Measurements from ENCODE around the gene AGMAT.

Gene AGMAT

GRCh38 chr1:15558516-15558915, 26.3 kb downstream of the AGMAT start:
- DNase-seq: no peak

DNA sequence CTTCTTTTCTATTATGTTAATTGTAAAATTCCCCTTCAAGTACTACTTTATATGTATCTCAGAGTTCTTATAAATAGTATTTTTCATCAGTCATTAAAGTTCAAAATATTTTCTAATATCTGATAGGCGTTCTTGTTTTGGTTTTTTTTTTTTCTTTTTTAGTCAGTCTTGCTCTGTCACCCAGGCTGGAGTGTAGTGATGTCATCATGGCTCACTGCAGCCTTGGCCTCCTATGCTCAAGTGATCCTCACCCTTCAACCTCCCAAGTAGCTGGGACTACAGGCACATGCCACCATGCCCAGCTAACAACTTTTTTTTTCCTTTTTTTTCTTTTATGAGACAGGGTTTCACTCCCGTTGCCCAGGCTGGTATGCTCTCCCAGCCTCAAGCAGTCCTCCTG, 27.3 kb downstream of the AGMAT start:
- DNase-seq: no peak

- DNase-seq: no peak
Measured at GRCh38 chr1:15557008-15557407, 27.8 kb downstream of the AGMAT start.

DNA sequence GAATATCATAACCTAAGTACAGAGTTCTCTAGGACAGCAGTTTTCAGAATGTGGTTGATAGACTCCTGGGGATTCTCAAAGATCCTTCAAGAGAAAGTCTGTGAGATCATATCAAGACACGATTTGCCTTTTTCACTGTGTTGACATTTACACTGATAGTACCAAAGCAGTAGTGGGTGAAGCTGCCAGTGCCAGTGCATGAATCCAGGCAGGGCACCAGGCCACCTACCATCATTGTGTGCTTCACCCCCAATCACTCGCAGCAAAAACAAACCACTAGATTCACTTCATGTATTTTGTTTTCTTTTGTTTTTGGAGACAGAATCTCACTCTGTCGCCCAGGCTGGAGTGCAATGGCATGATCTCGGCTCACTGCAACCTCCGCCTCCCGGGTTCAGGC, 34.3 kb downstream of the AGMAT start:
- DNase-seq: no peak

- no peak for DNase-seq
Measured at GRCh38 chr1:15546641-15547040, 38.2 kb downstream of the AGMAT start.

DNA sequence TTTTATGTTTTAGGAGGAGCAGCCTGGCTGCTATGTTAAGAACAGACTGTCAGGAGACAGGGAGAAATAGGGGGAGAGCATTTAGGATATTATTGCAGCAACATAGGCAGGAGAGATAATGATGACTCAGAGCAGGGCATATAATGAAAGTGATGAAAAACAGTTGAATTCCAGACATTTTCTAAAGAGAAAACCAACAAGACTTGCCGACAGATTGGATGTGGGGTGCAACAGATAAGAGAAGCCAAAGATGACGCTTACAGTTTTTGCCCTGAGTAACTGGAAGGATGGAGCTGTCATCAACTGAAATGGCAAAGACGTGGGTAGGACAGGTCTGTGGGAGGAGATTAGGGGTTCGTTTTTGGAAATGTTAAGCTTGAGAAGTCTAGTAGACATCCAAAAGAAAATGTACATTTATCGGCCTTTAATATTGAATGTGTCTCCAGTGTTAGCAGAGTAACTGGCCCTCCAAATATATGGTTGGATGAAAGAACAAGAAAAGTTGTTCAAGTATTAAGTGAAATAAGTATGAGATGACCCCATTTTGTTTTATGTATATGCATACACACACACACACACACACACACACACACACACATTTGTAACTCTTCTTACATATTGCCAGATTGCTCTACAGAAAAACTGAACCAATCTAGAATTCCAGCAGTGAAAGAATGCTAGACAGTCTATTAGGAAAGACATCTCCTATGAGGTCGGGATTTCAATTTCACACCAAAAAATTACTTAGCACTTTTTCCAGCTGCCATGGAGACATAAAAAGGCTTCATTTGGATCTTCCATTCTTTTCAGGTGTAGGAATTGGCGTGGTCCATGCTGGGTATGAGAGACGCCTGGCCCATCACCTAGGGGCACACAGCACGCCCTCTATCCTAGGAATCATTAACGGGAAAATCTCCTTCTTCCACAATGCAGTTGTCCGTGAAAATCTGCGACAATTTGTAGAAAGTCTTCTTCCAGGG, 41.0 kb downstream of the AGMAT start:
- DNase-seq: no peak

- DNase-seq: no peak
Measured at GRCh38 chr1:15543251-15543588, 41.6 kb downstream of the AGMAT start.

DNA sequence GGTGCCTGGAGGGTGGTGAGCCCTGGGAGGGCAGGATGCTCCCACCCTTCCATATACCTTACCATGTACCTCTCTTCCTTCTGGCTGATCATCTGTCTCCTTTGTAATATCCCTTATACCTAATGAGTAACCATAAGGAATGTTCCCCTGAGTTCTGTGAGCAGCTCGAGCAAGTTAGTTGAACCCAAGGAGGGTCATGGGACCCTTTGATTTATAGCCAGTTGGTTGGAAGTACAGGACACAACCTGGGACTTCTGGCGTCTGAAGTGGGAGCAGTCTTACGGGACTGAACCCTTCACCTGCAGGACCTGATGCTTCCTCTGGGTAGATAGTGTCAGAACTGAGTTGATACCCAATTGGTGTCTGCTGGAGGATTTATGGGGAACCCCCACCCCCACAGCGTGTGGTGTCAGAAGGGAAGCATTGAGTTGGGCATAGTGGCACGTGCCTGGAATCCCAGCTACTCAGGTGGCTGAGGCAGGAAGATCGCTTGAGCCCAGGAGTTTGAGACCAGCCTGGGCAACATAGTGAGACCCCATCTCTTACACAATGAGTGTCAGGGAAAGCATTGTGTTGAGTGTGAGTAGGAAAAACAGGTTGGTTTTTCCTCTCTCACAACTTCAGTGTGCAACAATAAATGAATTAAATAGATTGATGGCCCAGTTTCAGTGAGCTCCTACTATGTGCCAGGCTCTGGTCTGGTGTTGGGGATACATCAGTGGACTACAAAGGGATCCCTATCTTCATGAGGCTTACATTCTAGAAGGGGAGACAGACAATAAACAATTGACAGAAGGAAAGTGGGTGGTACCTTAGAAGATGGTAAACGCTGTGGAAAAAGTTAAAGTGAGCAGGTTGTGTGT, 42.2 kb downstream of the AGMAT start:
- DNase-seq: no peak

DNA sequence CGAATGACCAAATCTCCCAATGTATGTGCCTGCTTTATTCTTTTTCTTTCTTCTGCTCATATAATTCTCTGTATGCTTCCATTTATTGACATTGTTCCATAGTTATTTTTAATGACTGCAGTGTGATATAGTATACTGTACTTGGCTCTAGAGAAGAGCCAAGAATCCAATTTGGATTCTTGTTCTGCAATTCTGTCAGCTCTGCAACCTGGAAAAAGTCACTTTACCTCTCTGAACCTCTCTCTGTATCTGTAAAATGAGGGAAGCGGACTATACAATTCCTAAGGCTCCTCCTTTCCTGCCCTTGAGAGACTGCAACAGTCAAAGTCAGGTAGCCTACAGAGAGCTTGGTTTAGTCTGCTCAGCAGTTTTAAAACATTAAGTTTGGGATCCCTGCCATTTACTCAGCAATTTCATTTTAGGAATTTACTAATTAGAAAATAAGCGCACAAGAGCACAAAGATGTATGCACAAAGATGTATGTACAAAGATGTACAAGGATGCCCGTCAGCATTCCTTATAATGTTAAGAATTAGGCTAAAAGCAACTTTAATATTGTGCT, 43.5 kb downstream of the AGMAT start:
- no peak for DNase-seq

- no peak for DNase-seq
Measured at GRCh38 chr1:15540186-15540585, 44.7 kb downstream of the AGMAT start.

- DNase-seq: no peak
Measured at GRCh38 chr1:15538771-15539170, 46.1 kb downstream of the AGMAT start.

DNA sequence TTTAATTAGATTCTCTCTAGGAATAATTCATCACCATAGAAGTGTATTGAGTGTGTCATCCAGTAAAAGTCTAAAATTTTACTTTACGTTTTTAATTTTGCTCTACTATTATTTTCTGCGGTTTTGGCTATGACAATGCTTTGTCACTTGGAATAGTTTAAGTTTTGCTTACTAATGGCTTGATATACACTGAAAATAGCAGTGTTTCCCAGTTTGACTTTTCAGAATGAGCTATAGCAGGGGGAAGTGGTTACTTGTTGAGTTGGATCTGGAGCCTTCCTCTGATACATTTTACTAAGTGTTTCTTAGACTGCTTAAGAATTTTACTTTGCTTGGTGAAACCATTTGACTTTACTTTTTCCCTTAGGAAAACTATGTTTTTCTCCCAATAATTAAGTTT, 53.2 kb downstream of the AGMAT start:
- no peak for DNase-seq

DNA sequence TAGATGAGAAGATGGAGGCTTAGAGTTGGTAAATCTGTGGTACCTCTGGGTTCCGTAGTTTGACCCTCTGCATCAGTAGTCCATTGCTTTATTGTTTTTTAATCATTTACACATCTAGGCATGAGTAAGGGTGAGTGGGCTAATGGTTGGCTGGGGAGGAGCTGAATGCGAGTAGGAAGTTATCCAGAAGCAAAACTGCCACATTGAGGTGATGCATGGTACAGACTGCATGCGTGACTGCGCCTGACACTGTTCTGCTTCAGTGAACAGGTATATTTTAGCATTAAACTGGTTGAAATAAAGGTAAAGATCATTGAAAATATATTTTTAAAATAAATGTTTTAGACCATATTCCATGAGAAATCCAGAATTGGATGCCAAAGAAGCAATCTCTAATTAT, 53.8 kb downstream of the AGMAT start:
- DNase-seq: no peak

GRCh38 chr1:15526490-15527339, 58.1 kb downstream of the AGMAT start, which contains the start of gene DNAJC16:
DNAJC16 (plus strand) TSS chr1:15526848; CDS start chr1:15529106, 2,258 bp downstream.
- peak; percentile 92 for DNase-seq

DNA sequence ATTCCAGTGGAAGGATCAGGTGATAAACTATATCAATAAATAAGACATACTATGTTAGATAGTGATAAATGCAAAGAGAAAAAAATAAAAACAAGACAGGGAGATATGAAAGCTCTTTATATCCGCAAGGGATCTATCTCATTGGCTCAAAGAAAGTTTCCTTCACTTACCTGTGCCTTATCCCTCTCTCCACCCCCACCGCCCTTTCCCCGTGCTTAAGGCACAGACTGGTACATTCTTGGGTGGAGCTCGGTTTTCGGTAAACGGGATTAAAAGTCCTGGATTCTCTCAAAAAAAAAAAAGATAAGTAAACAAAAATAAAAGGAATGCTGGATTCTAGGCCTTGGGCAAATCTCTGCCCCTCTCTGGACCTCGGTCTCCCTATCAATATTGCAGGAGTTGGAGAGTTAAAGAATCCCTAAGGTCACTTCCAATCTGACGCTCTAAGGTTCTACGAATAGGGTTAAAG, 58.8 kb downstream of the AGMAT start:
- no peak for DNase-seq

- DNase-seq: no peak
Measured at GRCh38 chr1:15525050-15526020, 59.5 kb downstream of the AGMAT start.

DNA sequence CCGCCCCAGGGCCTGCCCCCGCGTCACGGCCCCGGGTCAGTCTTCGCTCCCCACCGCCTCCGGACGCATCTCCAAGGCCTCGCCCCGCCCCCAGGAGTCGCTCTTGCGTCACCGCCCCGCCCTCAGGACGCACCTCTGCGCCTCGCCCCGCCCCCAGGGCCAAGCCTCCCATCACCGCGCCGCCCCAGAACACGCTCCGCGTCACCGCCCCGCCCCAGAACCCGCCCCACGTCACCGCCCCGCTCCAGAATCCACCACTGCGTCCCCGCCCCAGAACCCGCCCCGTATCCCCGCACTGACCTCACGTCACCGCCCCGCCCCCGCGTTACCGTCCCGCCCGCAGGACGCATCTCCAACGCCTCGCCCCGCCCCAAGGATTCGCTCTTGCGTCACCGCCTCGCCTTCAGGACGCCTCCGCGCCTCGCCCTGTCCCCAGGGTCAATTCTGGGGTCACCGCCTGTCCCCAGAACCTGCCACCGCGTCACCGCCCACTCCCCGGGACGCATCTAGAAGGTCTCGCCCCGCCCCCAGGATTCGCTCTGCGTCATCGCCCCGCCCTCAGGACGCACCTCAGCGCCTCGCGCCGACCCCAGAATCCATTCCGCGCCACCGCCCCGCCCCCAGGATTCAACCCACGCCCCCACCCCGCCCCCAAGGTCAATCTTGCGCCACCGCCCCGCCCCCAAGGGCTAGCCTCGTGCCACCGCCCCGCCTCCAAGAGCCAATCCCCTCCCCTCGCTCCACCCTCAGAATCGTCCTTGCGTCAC, 60.4 kb downstream of the AGMAT start:
- peak; percentile 99 for DNase-seq

GRCh38 chr1:15524021-15524282, 60.9 kb downstream of the AGMAT start, which contains the start of gene CASP9:
CASP9 (minus strand) TSS chr1:15524215; CDS start chr1:15524200, 15 bp downstream.
- DNase-seq: no peak

DNA sequence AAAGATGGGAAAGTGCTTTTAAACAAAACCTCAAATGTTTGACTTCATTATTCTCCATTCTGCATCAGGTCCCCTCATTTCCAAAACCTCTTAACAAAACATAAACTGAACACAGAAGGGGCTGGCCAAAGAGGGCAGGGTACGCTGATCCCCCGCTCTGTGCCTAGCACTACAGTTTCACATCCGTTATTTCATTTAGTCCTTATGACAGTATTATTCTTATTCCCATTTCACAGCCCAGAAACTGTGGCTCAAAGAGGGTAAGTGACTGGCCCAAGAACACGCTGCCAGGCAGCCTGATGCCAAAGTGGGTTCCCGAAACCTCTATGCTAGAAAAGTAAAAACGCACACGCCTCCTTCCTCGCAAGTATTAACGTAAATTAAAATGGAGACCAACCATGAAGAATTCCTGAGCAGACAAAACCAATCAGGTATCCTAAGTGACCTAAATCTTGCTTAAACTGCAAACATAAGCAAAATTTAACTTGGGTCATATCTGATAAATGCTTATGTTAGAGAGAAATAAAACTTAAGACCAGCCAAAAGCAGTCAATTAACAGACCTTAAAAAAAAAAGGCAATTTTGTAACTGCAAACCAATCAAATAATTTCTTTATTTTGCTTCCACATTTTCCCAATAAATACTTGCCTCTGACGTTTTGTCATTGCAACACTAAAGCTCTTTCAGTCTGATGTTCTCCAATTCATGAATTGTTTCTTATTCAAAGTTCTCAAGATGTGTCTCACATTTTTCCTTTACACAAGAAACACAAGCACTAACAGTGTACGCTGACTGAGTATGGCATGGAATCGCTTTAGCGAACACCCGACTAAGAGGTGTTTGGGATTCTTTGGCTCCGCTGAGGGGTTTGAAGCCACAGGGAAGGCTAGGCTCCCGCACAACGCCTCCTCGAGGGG, 61.5 kb downstream of the AGMAT start:
- DNase-seq: no peak

Data from activated CD4-positive, CD25-positive, alpha-beta regulatory T cell treated with anti-CD3 and anti-CD28 coated beads, Interleukin-2, amount 50 U/mL, for 72 hours (primary cell).